Ammon's horn (tissue), 1 donor: ENCODE measurements around the gene ATG16L2.
"Not testable (repeated sequence)": the region's sequence is repeated elsewhere in the genome, so short reads cannot be mapped to it uniquely, and the experiment has no call there.

Source experiments
- DNase-seq: peaks from one replicate; pipeline ENCODE4 v3.0.0-alpha.2; 2016; ENCODE audit warnings: low spot score

ATG16L2 gene

GRCh38 chr11:72824811-72825505 lies 10.7 kb downstream of the ATG16L2 start:
- DNase-seq = no peak

GRCh38 chr11:72825661-72826060 lies 11.4 kb downstream of the ATG16L2 start:
- DNase-seq = no peak

GRCh38 chr11:72826191-72826941 lies 12.2 kb downstream of the ATG16L2 start:
- no peak for DNase-seq

- no peak for DNase-seq
These were observed 12.8 kb downstream of the ATG16L2 start for GRCh38 chr11:72826942-72827480.

GRCh38 chr11:72827656-72828055 lies 13.4 kb downstream of the ATG16L2 start:
- not testable (repeated sequence) for DNase-seq

GRCh38 chr11:72828081-72828567 lies 13.9 kb downstream of the ATG16L2 start:
- DNase-seq = no peak

- no peak for DNase-seq
These were observed 14.5 kb downstream of the ATG16L2 start for GRCh38 chr11:72828692-72829101.

GRCh38 chr11:72829178-72829577 lies 15.0 kb downstream of the ATG16L2 start:
- no peak for DNase-seq

- no peak for DNase-seq
These were observed 15.8 kb downstream of the ATG16L2 start for GRCh38 chr11:72829884-72830533.

GRCh38 chr11:72831521-72832300 lies 17.5 kb downstream of the ATG16L2 start:
- peak; percentile 93 for DNase-seq

GRCh38 chr11:72832301-72833082 lies 18.3 kb downstream of the ATG16L2 start:
- no peak for DNase-seq

GRCh38 chr11:72833083-72833733 lies 19.0 kb downstream of the ATG16L2 start:
- no peak for DNase-seq

- DNase-seq = peak; percentile 54
These were observed 19.7 kb downstream of the ATG16L2 start for GRCh38 chr11:72833811-72834493.

GRCh38 chr11:72834905-72835304 lies 20.7 kb downstream of the ATG16L2 start:
- no peak for DNase-seq

GRCh38 chr11:72836111-72836510 lies 21.9 kb downstream of the ATG16L2 start:
- DNase-seq = no peak

- no peak for DNase-seq
These were observed 24.6 kb downstream of the ATG16L2 start for GRCh38 chr11:72838691-72839305.

GRCh38 chr11:72840780-72841179 lies 26.6 kb downstream of the ATG16L2 start:
- DNase-seq = no peak

GRCh38 chr11:72841397-72841796 lies 27.2 kb downstream of the ATG16L2 start:
- no peak for DNase-seq

- DNase-seq = no peak
These were observed 27.9 kb downstream of the ATG16L2 start for GRCh38 chr11:72842126-72842525.
